ENCODE results near the gene TTC7B. TPM values are rescaled to one million over a fixed set of nuclear protein-coding genes. Genes with fewer than 3 reads are reported as not detected.

TTC7B gene
- total RNA-seq, 1 donor from 2014 or later: 2.4 TPM

DNA sequence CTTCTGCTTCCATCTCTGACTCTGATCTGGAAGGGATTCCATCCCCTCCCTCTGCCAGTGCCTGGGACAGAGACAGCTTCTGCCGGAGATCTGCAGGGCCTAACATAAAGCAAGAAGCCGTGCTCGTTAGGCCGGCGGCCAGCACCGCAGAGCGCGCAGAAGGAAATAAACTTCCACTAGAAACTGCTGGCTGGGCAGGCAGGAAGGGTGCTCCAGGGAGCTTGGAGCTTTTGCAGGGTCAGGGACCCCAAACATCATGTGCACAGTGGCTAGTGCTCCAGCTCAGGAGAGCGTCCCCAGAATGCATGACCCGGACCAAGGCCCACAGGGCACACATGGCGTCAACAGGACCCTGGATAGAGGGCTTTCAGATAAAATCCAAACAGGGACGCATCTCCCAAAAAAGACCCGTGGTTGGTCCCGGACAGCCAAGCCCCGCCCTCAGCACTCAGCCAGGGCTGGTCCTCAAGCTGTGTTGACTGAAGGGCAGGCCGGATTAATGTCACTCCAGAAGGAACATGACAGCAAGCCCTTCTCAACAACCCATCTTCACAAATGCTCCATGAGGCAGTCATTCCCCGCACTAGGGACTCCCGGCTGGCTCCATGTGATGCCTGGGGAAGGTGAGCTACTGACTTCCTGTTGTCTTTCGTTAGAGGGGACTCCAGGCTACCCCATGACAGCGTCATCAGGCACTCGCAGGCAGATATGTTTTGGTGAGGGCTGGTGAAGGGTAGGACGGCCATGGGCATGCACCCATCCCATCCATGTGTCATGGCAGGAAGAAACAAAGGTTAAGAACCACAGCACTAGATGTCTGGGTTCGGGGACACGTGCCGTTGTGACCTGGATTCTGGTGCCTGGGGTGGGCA is 297.9 kb downstream of the TTC7B start:
- Mint-ChIP-seq H3K9me3 (no peaks in the 10 kb centered on the region), H3K27ac (no peak overlapping the region), H3K4me1 (no peaks in the 10 kb centered on the region), H3K36me3 (ENCODE audit: low read depth) (no peaks in the 10 kb centered on the region), H3K4me3 (no peak overlapping the region), H3K27me3 (no peaks in the 10 kb centered on the region)
- intact Hi-C loops (cut with micrococcal nuclease): loop anchor here (2.0 to 5.0 kb wide), 2 partner anchors 151 to 218 kb away; no protein-coding TSS in a partner anchor
- DNase-seq: no peak

DNA sequence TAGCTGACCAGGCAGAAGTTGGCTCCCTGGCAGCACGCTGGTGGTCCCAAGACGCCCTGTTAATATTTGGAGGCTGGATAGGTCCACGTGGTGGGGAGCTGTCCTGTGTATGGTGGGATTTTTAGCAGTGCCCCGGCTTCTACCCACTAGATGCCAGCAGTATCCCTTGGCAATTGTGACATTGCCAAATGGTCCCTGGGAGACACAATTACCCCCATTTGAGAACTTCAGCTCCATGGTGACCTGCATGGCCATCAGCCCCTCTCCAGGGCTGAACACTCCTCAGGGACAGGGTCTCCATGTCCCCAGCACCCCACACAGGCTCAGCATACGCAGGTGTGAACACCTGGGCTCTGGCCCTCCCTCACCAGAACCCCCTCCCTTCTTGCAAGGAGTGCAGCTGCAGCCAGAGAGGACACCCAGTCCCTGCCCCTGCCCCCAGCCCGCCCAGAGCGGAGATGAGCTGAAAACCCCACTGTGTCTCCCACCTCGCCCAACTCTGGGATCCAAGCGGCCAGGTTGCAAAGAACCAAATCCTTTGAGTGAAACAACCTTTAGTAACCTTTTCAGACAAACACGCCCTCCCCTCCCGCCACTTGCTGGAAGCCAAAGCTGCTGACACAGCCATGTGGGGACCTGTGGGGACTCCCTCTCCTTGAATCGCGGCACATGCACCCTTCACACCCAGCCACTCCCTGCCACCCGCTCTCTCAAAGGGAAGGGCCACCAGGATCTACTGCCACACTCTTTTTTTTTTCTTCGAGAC is 299.0 kb downstream of the TTC7B start:
- no peak overlapping the region for H3K4me3 Mint-ChIP-seq
- no peaks in the 10 kb centered on the region for H3K27me3 Mint-ChIP-seq
- H3K27ac Mint-ChIP-seq: no peak overlapping the region
- DNase-seq: no peak
- no peaks in the 10 kb centered on the region for H3K9me3 Mint-ChIP-seq
- intact Hi-C loops (cut with micrococcal nuclease): loop anchor here (5.0 kb wide), 1 partner anchor 150 kb away; no protein-coding TSS in a partner anchor
- H3K36me3 Mint-ChIP-seq (ENCODE audit: low read depth): no peaks in the 10 kb centered on the region
- no peaks in the 10 kb centered on the region for H3K4me1 Mint-ChIP-seq

- Mint-ChIP-seq H3K27ac (no peak overlapping the region), H3K4me1 (no peaks in the 10 kb centered on the region), H3K4me3 (no peak overlapping the region), H3K36me3 (ENCODE audit: low read depth) (no peaks in the 10 kb centered on the region), H3K27me3 (no peaks in the 10 kb centered on the region), H3K9me3 (no peaks in the 10 kb centered on the region)
- intact Hi-C loops (cut with micrococcal nuclease): no loop called here
- no peak for DNase-seq
Observed at GRCh38 chr14:90514566-90514965, 301.7 kb downstream of the TTC7B start.

GRCh38 chr14:90514015-90514398 is 302.2 kb downstream of the TTC7B start:
- no peak overlapping the region for H3K27ac Mint-ChIP-seq
- no peaks in the 10 kb centered on the region for H3K36me3 Mint-ChIP-seq (ENCODE audit: low read depth)
- DNase-seq: no peak
- intact Hi-C loops (cut with micrococcal nuclease): no loop called here
- no peaks in the 10 kb centered on the region for H3K9me3 Mint-ChIP-seq
- no peak overlapping the region for H3K4me3 Mint-ChIP-seq
- no peaks in the 10 kb centered on the region for H3K4me1 Mint-ChIP-seq
- H3K27me3 Mint-ChIP-seq: peaks cover 5% of the 10 kb centered on the region

- Mint-ChIP-seq H3K27me3 (peaks cover 10% of the 10 kb centered on the region), H3K4me1 (no peaks in the 10 kb centered on the region), H3K9me3 (no peaks in the 10 kb centered on the region), H3K36me3 (ENCODE audit: low read depth) (no peaks in the 10 kb centered on the region), H3K4me3 (no peak overlapping the region), H3K27ac (no peak overlapping the region)
- intact Hi-C loops (cut with micrococcal nuclease): no loop called here
- no peak for DNase-seq
Observed at GRCh38 chr14:90513161-90514014, 302.8 kb downstream of the TTC7B start.

DNA sequence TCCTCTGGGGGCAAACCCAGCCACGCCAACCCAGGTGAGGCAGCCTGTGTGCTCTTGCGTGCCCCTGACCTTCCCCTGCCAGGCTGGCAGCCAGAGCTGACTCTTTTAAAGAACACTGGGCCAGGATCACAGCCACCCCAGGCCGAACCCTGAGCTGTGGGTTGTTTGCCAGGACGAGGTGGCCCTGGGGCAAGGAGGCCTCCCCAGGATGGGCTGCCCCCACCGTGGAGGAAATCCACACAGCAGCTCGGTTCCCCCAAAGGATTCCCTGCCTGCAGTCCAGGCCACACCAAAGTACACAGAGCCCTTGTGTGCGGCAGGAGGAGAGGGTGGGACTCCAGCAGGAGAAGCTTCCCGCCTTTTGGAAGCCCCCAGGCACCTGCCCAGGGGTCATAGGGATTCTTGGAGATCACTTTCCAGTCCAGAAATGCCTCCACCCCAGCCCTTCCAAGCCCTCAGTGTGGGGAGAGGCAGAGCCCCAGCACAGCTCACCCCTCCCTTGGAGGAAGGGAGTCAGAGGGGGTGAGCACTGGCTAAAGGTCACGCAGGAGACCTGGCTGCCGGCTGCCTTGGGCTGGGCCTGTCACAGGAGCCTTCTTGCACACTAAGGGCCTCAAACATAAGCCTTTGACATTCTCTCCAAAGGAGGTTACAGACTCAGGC is 303.8 kb downstream of the TTC7B start:
- DNase-seq: no peak
- H3K36me3 Mint-ChIP-seq (ENCODE audit: low read depth): no peaks in the 10 kb centered on the region
- intact Hi-C loops (cut with micrococcal nuclease): no loop called here
- H3K27ac Mint-ChIP-seq: no peak overlapping the region
- H3K4me1 Mint-ChIP-seq: no peaks in the 10 kb centered on the region
- H3K4me3 Mint-ChIP-seq: no peak overlapping the region
- H3K9me3 Mint-ChIP-seq: no peaks in the 10 kb centered on the region
- H3K27me3 Mint-ChIP-seq: peaks cover 13% of the 10 kb centered on the region

DNA sequence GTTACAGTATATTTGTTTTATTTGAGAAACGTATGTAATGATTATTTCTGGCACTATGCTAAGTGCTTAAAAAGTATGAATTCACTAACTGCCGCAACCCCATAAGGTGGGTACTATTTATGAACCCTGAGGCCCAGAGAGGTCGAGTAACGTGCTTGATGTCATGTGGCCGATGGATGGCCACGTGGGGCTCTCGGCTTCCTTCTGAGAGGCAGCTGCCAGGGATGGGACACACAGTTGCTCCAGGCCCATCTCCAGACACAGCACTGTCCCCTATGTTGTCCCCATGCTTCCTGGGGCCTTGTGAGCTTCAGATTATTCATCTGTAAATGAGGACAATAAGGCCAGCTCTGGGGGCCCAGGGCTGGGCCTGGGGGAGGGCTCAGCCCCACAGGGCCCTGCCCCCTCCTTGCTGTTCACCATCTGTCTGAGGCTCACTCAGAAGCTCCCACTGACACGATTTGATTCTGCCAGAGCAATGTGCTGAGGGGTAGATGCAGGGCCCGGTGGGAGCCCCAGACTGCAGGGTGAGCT is 304.4 kb downstream of the TTC7B start:
- peaks cover 15% of the 10 kb centered on the region for H3K27me3 Mint-ChIP-seq
- no peak overlapping the region for H3K4me3 Mint-ChIP-seq
- H3K36me3 Mint-ChIP-seq (ENCODE audit: low read depth): no peaks in the 10 kb centered on the region
- H3K27ac Mint-ChIP-seq: no peak overlapping the region
- H3K9me3 Mint-ChIP-seq: no peaks in the 10 kb centered on the region
- no peak for DNase-seq
- H3K4me1 Mint-ChIP-seq: no peaks in the 10 kb centered on the region
- intact Hi-C loops (cut with micrococcal nuclease): no loop called here

- H3K4me1 Mint-ChIP-seq: no peaks in the 10 kb centered on the region
- H3K9me3 Mint-ChIP-seq: no peaks in the 10 kb centered on the region
- no peaks in the 10 kb centered on the region for H3K36me3 Mint-ChIP-seq (ENCODE audit: low read depth)
- intact Hi-C loops (cut with micrococcal nuclease): no loop called here
- no peak overlapping the region for H3K4me3 Mint-ChIP-seq
- no peak overlapping the region for H3K27ac Mint-ChIP-seq
- peaks cover 15% of the 10 kb centered on the region for H3K27me3 Mint-ChIP-seq
- no peak for DNase-seq
Observed at GRCh38 chr14:90511252-90511651, 305.0 kb downstream of the TTC7B start.

DNA sequence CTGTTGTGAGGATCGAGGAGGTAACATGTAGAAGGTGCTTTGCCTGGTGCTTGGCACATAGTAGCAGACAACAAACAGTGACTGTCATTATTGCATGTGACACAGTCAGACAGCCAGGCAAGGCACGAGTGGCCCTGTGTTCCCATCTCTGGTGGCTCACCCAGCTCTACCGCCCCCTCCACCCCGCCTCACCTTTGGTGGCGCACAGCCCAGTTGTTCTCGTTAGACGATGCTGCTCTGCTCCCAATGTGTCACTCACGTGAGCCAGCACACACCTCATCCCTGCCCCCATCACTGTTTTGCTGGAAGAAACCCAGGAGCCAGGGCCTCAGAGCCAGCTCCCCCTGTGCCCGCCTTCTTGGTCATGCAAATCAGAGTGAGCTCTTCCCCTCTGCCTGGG is 306.1 kb downstream of the TTC7B start:
- Mint-ChIP-seq H3K9me3 (no peaks in the 10 kb centered on the region), H3K4me3 (no peak overlapping the region), H3K36me3 (ENCODE audit: low read depth) (no peaks in the 10 kb centered on the region), H3K27me3 (peaks cover 15% of the 10 kb centered on the region), H3K27ac (no peak overlapping the region), H3K4me1 (no peaks in the 10 kb centered on the region)
- intact Hi-C loops (cut with micrococcal nuclease): no loop called here
- DNase-seq: no peak

- Mint-ChIP-seq H3K4me3 (no peak overlapping the region), H3K9me3 (no peaks in the 10 kb centered on the region), H3K4me1 (no peaks in the 10 kb centered on the region), H3K36me3 (ENCODE audit: low read depth) (no peaks in the 10 kb centered on the region), H3K27ac (no peak overlapping the region), H3K27me3 (peaks cover 15% of the 10 kb centered on the region)
- no peak for DNase-seq
- intact Hi-C loops (cut with micrococcal nuclease): no loop called here
Observed at GRCh38 chr14:90509403-90509802, 306.8 kb downstream of the TTC7B start.

DNA sequence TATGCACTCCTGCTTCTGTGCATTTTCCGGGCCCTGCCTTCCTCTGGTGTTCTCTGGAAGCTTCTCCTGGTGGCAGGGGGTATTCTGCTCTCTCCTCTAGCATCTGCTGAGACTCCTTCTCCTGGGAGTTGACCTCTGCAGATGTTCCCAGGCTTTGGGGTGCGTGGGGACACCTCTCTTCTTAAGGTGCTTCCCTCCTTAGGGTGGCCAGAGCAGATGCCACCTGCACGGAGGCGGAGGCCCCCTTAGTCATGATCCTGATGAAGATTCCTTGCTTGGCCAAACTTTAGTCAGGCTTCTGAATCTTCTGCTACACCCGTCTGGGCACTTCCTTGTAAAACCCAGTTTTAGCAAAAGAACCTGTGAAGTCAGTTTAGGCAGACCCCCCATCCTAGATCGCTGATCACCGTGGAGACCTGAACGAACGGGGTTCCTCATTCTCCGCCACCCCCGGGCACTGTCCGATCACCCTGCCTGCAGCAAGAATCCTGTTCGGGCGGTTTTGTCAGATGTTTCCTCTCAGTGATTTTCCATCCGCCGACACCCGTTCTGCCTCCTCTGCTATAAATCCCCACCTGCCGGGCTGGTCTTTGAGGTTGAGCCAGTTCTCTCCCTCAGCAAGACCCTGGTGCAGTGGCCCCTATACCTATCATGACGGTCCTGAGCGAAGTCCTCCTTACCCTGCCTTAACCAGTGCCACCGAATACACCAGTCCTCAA is 307.5 kb downstream of the TTC7B start:
- intact Hi-C loops (cut with micrococcal nuclease): no loop called here
- no peak for DNase-seq
- Mint-ChIP-seq H3K4me3 (no peak overlapping the region), H3K36me3 (ENCODE audit: low read depth) (no peaks in the 10 kb centered on the region), H3K4me1 (no peaks in the 10 kb centered on the region), H3K27me3 (peaks cover 15% of the 10 kb centered on the region), H3K27ac (no peak overlapping the region), H3K9me3 (no peaks in the 10 kb centered on the region)

DNA sequence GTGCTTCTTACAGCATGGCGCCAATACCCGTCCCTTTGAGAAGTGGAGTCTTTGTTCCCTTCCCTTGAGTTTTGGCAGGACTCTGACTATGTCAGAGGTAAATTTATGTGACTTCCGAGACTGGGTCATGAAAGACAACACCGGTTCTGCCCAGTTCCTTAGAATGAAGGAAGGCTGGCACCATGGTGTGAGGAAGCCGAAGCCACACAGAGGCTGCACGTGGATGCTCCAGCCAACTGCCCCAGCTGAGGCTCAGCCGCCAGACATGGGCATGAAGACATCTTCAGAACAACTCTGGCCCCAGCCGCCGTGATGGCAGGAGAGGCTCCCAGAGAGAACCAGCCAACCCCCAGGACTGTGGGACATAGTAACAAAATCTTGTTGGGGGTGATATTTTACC is 308.2 kb downstream of the TTC7B start:
- DNase-seq: no peak
- Mint-ChIP-seq H3K4me1 (no peaks in the 10 kb centered on the region), H3K4me3 (no peak overlapping the region), H3K27me3 (peaks cover 15% of the 10 kb centered on the region), H3K9me3 (no peaks in the 10 kb centered on the region), H3K36me3 (ENCODE audit: low read depth) (no peaks in the 10 kb centered on the region), H3K27ac (no peak overlapping the region)
- intact Hi-C loops (cut with micrococcal nuclease): no loop called here

DNA sequence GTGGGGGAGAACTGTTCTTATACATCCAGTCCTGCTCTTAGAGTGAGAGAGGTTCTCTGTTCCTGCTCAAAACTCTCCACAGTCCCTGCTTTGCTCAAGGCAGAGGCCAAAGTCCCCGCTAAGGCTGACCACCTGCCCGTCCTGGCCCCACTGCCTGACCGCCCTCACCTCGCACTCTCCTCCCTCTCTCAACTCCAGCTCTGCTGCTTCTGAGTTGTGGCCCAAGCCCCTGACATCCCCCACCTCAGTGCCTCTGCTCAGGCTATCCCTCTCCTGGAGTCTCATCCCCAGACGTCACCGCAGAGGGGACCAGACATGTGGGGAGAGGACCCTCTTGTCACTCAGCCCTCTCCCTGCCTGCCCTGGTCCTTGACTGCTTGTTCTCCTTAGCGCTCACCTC is 308.8 kb downstream of the TTC7B start:
- intact Hi-C loops (cut with micrococcal nuclease): no loop called here
- no peak overlapping the region for H3K27ac Mint-ChIP-seq
- no peaks in the 10 kb centered on the region for H3K9me3 Mint-ChIP-seq
- no peaks in the 10 kb centered on the region for H3K4me1 Mint-ChIP-seq
- no peak overlapping the region for H3K4me3 Mint-ChIP-seq
- H3K36me3 Mint-ChIP-seq (ENCODE audit: low read depth): no peaks in the 10 kb centered on the region
- no peak for DNase-seq
- peaks cover 18% of the 10 kb centered on the region for H3K27me3 Mint-ChIP-seq
